Neuronal stem cell (in vitro differentiated cells): ENCODE results near the gene USPL1.
"Not testable (repeated sequence)": the region's sequence is repeated elsewhere in the genome, so short reads cannot be mapped to it uniquely, and the experiment has no call there.

Experiments
- DNase-seq: peaks from one replicate; pipeline ENCODE4 v3.0.0-alpha.2; 2013; ENCODE audit warnings: low spot score
- H2AFZ ChIP-seq: one replicate; pipeline ENCODE4 v1.6.1; 2013; ENCODE audit warnings: mild to moderate bottlenecking, low read length, inconsistent platforms
- H2AK5ac ChIP-seq: 2 replicates; pipeline ENCODE4 v1.6.1; 2013; ENCODE audit warnings: low read depth, mild to moderate bottlenecking, inconsistent platforms, low read length, moderate library complexity, mixed read lengths
- H2BK120ac ChIP-seq: 2 replicates; pipeline ENCODE4 v1.6.1; 2013; ENCODE audit warnings: low read depth, mild to moderate bottlenecking, inconsistent platforms, low read length, moderate library complexity, mixed read lengths
- H2BK12ac ChIP-seq: one replicate; pipeline ENCODE4 v1.6.1; 2013; ENCODE audit warnings: low read length, inconsistent platforms
- H2BK15ac ChIP-seq: 2 replicates; pipeline ENCODE4 v1.6.1; 2013; ENCODE audit warnings: mild to moderate bottlenecking, low read length, inconsistent platforms, mixed read lengths
- H2BK5ac ChIP-seq: one replicate; pipeline ENCODE4 v1.6.1; 2013; ENCODE audit warnings: inconsistent platforms, mild to moderate bottlenecking, low read length, moderate library complexity
- H3K14ac ChIP-seq: one replicate; pipeline ENCODE4 v1.6.1; 2013; ENCODE audit warnings: low read length, inconsistent platforms
- H3K18ac ChIP-seq: 2 replicates; pipeline ENCODE4 v1.6.1; 2013; ENCODE audit warnings: low read length, inconsistent platforms
- H3K23ac ChIP-seq: 2 replicates; pipeline ENCODE4 v1.6.1; 2013; ENCODE audit warnings: low read depth, mild to moderate bottlenecking, mixed read lengths, low read length, inconsistent platforms; ENCODE audit not compliant: poor library complexity
- H3K27ac ChIP-seq: replicated peaks from 3 replicates; pipeline ENCODE4 v1.5.1; 2013; ENCODE audit warnings: low read length, inconsistent platforms
- H3K27me3 ChIP-seq, 3 experiments: 2 replicates each; pipeline ENCODE4 v1.6.1; 2013; ENCODE audit warnings: low read length in 3 of 3, mild to moderate bottlenecking in 2 of 3, inconsistent platforms in 1 of 3, low read depth in 1 of 3, mixed read lengths in 1 of 3, moderate library complexity in 1 of 3; ENCODE audit not compliant: control insufficient read depth in 3 of 3, insufficient read depth in 3 of 3
- H3K36me3 ChIP-seq, 2 donors: replicated peaks in 1 of 2; 2 replicates each; pipeline ENCODE4 v1.6.1; 2013; ENCODE audit warnings: low read length in 2 of 2; ENCODE audit not compliant: control insufficient read depth in 2 of 2, insufficient read depth in 2 of 2
- H3K4ac ChIP-seq: 2 replicates; pipeline ENCODE4 v1.6.1; 2013; ENCODE audit warnings: inconsistent platforms, mild to moderate bottlenecking, low read length, moderate library complexity
- H3K4me1 ChIP-seq, 2 donors: 1 replicate in 1 of 2; 2 replicates in 1 of 2; pipeline ENCODE4 v1.6.1; 2013; ENCODE audit warnings: low read length in 2 of 2, low read depth in 1 of 2; ENCODE audit not compliant: control insufficient read depth in 2 of 2, insufficient read depth in 1 of 2
- H3K4me2 ChIP-seq: one replicate; pipeline ENCODE4 v1.6.1; 2013; ENCODE audit warnings: mild to moderate bottlenecking, low read length, inconsistent platforms; ENCODE audit not compliant: insufficient read depth, poor library complexity, severe bottlenecking
- H3K4me3 ChIP-seq, 2 donors: 2 replicates each; pipeline ENCODE4 v1.5.1; 2013; ENCODE audit warnings: low read length in 2 of 2, mild to moderate bottlenecking in 2 of 2, inconsistent platforms in 1 of 2, moderate library complexity in 1 of 2
- H3K79me1 ChIP-seq: one replicate; pipeline ENCODE4 v1.6.1; 2013; ENCODE audit warnings: low read depth, mild to moderate bottlenecking, inconsistent platforms, low read length, moderate library complexity
- H3K9ac ChIP-seq: one replicate; pipeline ENCODE4 v1.6.1; 2013; ENCODE audit warnings: mild to moderate bottlenecking, low read depth, low read length, inconsistent platforms; ENCODE audit not compliant: poor library complexity
- H3K9me3 ChIP-seq, 2 donors: replicated peaks in 1 of 2; 2 replicates each; pipeline versions ENCODE3 to v1.6.1; 2013; ENCODE audit warnings: low read length in 2 of 2, mild to moderate bottlenecking in 2 of 2, inconsistent platforms in 1 of 2, low read depth in 1 of 2, mixed read lengths in 1 of 2, moderate library complexity in 1 of 2; ENCODE audit not compliant: control insufficient read depth in 2 of 2, insufficient read depth in 1 of 2
- H4K8ac ChIP-seq: one replicate; pipeline ENCODE4 v1.6.1; 2013; ENCODE audit warnings: low read depth, mild to moderate bottlenecking, inconsistent platforms, low read length, moderate library complexity
- H4K91ac ChIP-seq: one replicate; pipeline ENCODE4 v1.6.1; 2013; ENCODE audit warnings: low read length, low read depth, mild to moderate bottlenecking, inconsistent platforms; ENCODE audit not compliant: poor library complexity
- WGBS, 2 donors: extraction: QIAGEN DNeasy Blood & Tissue Kit; methylation state at CpG; one replicate each; pipeline ENCODE4 v1.1.7; 2013; ENCODE audit warnings: missing lambda C conversion rate in 2 of 2, mixed read lengths in 1 of 2; ENCODE audit not compliant: insufficient read length in 2 of 2, insufficient replicate concordance in 1 of 2; ENCODE audit errors: extremely low coverage in 2 of 2; 5-methylcytosine and 5-hydroxymethylcytosine counted together

The USPL1 gene

DNA sequence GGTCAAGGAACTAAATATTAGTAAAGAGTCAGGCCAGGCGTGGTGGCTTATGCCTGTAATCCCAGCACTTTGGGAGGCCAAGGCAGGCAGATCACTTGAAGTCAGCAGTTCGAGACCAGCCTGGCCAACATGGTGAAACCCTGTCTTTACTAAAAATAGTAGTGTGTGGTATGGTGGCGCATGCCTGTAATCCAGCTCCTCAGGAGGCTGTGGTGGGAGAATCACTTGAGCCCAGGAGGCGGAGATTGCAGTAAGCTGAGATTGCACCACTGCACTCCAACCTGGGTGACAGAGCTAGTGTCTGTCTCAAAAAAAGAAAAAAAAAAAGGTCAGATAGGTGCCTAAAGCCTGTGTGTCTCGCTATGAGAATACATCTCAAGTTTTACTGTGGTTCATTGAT lies 33.9 kb downstream of the USPL1 start:
- H3K9ac ChIP-seq, H4K8ac ChIP-seq, H2BK120ac ChIP-seq, H2BK15ac ChIP-seq, H3K79me1 ChIP-seq, H3K4me2 ChIP-seq, H4K91ac ChIP-seq, H3K4me3 ChIP-seq, H3K9me3 ChIP-seq, H2AFZ ChIP-seq, H3K4me1 ChIP-seq, H3K27ac ChIP-seq, H3K14ac ChIP-seq, H3K23ac ChIP-seq, H2AK5ac ChIP-seq, H3K4ac ChIP-seq, H2BK5ac ChIP-seq, H2BK12ac ChIP-seq, H3K27me3 ChIP-seq, DNase-seq, H3K18ac ChIP-seq: not testable (repeated sequence)
- WGBS, 2 donors, result no CpG with 5 or more reads among the region's 5 CpGs
- H3K36me3 ChIP-seq, result peaks cover 14 to 100% of the 10 kb centered on the region in 2 donors

DNA sequence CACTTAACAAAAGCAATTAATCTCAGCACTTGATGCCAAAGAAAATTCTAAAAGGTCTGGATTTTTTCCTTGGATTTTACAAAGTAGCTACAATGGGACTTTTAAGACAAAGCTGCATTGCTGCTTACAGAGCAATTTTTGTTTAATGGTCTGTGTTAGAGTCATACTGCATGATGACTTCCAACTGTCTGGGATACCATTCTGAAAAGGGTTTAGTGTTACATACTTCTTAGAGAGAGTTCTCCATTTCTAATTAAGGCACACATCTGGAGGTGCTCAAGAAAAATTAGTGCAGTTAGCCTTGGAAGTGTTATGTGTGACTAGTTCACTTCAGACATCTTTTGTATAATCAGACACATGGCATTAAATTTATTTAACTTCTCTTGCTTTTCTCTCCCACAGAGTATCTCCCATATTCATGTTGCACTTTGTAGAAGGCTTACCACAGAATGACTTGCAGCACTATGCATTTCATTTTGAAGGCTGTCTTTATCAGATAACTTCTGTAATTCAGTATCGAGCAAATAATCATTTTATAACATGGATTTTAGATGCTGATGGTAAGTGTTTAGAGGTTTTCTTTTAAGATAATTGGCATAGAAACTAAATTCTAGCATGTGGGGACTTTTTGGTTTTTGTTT lies 35.1 kb downstream of the USPL1 start:
- Histone ChIP-seq H3K23ac (no peak overlapping the region), H3K9ac (no peak overlapping the region), H3K27me3 (no peaks in the 10 kb centered on the region), H2AK5ac (no peak overlapping the region), H4K91ac (no peak overlapping the region), H2BK5ac (no peak overlapping the region), H2BK120ac (no peak overlapping the region), H3K36me3 (peaks cover 14 to 100% of the 10 kb centered on the region in 2 donors), H4K8ac (no peak overlapping the region), H3K4me3 (no peak overlapping the region), H3K27ac (no peak overlapping the region), H3K4me2 (no peak overlapping the region), H3K79me1 (no peaks in the 10 kb centered on the region), H3K14ac (no peak overlapping the region), H3K4me1 (peaks cover 0 to 2% of the 10 kb centered on the region in 2 donors), H2BK15ac (no peak overlapping the region), H3K18ac (no peak overlapping the region), H3K4ac (no peak overlapping the region), H2AFZ (no peak overlapping the region), H2BK12ac (no peak overlapping the region), H3K9me3 (no peaks in the 10 kb centered on the region)
- no CpG with 5 or more reads among the region's 1 CpG for WGBS, 2 donors
- no peak for DNase-seq

DNA sequence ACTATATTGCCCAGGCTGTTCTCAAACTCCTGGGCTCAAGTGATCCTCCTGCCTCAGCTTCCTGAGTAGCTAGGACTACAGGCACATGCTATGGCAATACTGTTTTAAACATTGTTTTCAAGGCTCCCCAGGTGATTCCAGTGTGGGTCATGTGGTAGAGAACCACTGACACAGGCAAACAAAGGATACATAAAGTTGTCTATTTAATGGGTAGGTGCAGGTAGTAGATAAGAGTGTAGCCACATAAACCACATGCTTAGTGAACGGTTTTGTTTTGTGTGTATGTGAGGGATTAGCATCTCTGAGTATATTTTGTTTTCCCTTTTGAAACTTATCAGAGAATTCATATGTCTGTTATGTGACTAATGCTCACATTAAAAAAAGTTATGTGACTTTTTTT lies 36.7 kb downstream of the USPL1 start:
- Histone ChIP-seq H4K91ac (no peak overlapping the region), H3K27ac (no peak overlapping the region), H3K4me3 (no peak overlapping the region), H2AFZ (no peak overlapping the region), H2BK15ac (no peak overlapping the region), H3K9me3 (no peaks in the 10 kb centered on the region), H3K36me3 (peaks cover 15 to 100% of the 10 kb centered on the region in 2 donors), H3K18ac (no peak overlapping the region), H3K14ac (no peak overlapping the region), H3K23ac (no peak overlapping the region), H3K4me2 (no peak overlapping the region), H3K9ac (no peak overlapping the region), H2AK5ac (no peak overlapping the region), H4K8ac (no peak overlapping the region), H3K4me1 (peaks cover 0 to 2% of the 10 kb centered on the region in 2 donors), H3K4ac (no peak overlapping the region), H2BK12ac (no peak overlapping the region), H2BK120ac (no peak overlapping the region), H3K79me1 (no peaks in the 10 kb centered on the region), H2BK5ac (no peak overlapping the region), H3K27me3 (no peaks in the 10 kb centered on the region)
- no peak for DNase-seq
- WGBS, 2 donors, result no CpG with 5 or more reads among the region's 1 CpG

DNA sequence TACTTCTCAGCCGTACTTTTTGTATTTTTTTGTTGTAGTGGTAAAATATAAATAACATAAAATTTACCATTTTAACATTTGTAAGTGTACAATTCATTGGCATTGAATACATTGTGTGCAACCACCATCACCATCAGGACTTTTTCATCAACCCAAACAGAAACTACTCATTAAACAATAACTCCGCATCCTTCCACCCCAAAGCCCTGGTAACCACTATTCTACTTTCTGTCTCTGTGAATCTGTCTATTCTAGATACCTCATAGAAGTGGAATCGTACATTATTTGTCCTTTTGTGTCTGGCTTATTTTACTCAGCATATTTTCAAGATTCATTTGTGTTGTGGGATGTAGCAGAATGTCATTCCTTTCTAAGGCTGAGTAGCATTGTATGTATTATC lies 38.5 kb downstream of the USPL1 start:
- Histone ChIP-seq H3K9me3 (no peaks in the 10 kb centered on the region), H3K4me2 (no peak overlapping the region), H4K91ac (no peak overlapping the region), H3K9ac (no peak overlapping the region), H4K8ac (no peak overlapping the region), H3K79me1 (no peaks in the 10 kb centered on the region), H3K4me3 (no peak overlapping the region), H2BK12ac (no peak overlapping the region), H3K14ac (no peak overlapping the region), H2AK5ac (no peak overlapping the region), H3K36me3 (peaks cover 16 to 87% of the 10 kb centered on the region in 2 donors), H2BK5ac (no peak overlapping the region), H3K18ac (no peak overlapping the region), H2BK15ac (no peak overlapping the region), H3K27me3 (no peaks in the 10 kb centered on the region), H3K27ac (no peak overlapping the region), H2AFZ (no peak overlapping the region), H3K23ac (no peak overlapping the region), H3K4ac (no peak overlapping the region), H2BK120ac (no peak overlapping the region), H3K4me1 (peaks cover 0 to 4% of the 10 kb centered on the region in 2 donors)
- no peak for DNase-seq
- WGBS, 2 donors, result no CpG with 5 or more reads among the region's 3 CpGs
